Activated CD8-positive, alpha-beta T cell treated with anti-CD3 and anti-CD28 coated beads for 36 hours (primary cell): ENCODE data around the gene SLC66A3. TPM values are rescaled to one million over a fixed set of nuclear protein-coding genes. Genes with fewer than 3 reads are reported as not detected.

ENCODE experiments used
- ATAC-seq: fragments of 200-7000 bp; cut with Tn5 transposase; one replicate; pipeline ENCODE4 v1.10.0; 2021; ENCODE audit warnings: mild to moderate bottlenecking, moderate library complexity
- CTCF ChIA-PET: fragments of 350-600 bp; sonication (Branson Sonifier 250); formaldehyde crosslinking; loops from one replicate; lab custom pipeline; 2021; ENCODE audit warnings: antibody characterized with exemption; lab: Charles Lee
- POLR2A ChIA-PET: fragments of 350-600 bp; sonication (Branson Sonifier 250); formaldehyde crosslinking; loops from one replicate; lab custom pipeline; 2021; ENCODE audit warnings: antibody characterized with exemption; lab: Charles Lee
- DNase-seq: peaks from one replicate; pipeline ENCODE4 v3.0.0-alpha.2; 2020
- H3K27ac Mint-ChIP-seq: one replicate; pipeline ENCODE4 v1.8.0; 2021; ENCODE audit warnings: mild to moderate bottlenecking, mixed read lengths
- H3K27me3 Mint-ChIP-seq: one replicate; pipeline ENCODE4 v1.8.0; 2021; ENCODE audit warnings: mixed read lengths
- H3K36me3 Mint-ChIP-seq: one replicate; pipeline ENCODE4 v1.8.0; 2021; ENCODE audit warnings: low read depth, mixed read lengths
- H3K4me1 Mint-ChIP-seq: one replicate; pipeline ENCODE4 v1.8.0; 2021; ENCODE audit warnings: low read depth, mixed read lengths
- H3K4me3 Mint-ChIP-seq: one replicate; pipeline ENCODE4 v1.8.0; 2021; ENCODE audit warnings: mild to moderate bottlenecking, moderate library complexity, mixed read lengths
- H3K9me3 Mint-ChIP-seq: one replicate; pipeline ENCODE4 v1.8.0; 2021; ENCODE audit warnings: mixed read lengths
- CTCF ChIP-seq: fragments of 200-600 bp; IDR thresholded peaks from one replicate; pipeline ENCODE4 v1.8.0; 2022; ENCODE audit warnings: antibody characterized with exemption, mild to moderate bottlenecking
- intact Hi-C: fragments of 100-400 bp; cut with micrococcal nuclease; formaldehyde crosslinking; loops from one replicate; pipeline ENCODE4 v1.10.0; 2022
- total RNA-seq, 2 experiments: library from RNA; stranded (reverse); gene quantifications; one replicate each; pipeline ENCODE4 v1.2.3, GENCODE V29; 2021

Gene SLC66A3
- total RNA-seq, 2 experiments from 2014 or later = 10.4 to 10.6 TPM

GRCh38 chr2:11129598-11130449 is 25.4 kb upstream of the SLC66A3 start:
- H3K4me1 Mint-ChIP-seq = peaks cover 18% of the 10 kb centered on the region
- POLR2A ChIA-PET = interaction anchor here (0.6 kb wide), 1 partner anchor 10 kb away, joined by 3 read pairs; no protein-coding TSS in a partner anchor
- no peaks in the 10 kb centered on the region for H3K36me3 Mint-ChIP-seq
- H3K27ac Mint-ChIP-seq = peak overlapping the region; percentile 23
- peak; percentile 86 for ATAC-seq
- peak; percentile 41 for TF ChIP-seq CTCF
- no peaks in the 10 kb centered on the region for H3K9me3 Mint-ChIP-seq
- H3K27me3 Mint-ChIP-seq = no peaks in the 10 kb centered on the region
- intact Hi-C loops = loop anchor here (2.0 to 10.0 kb wide), 3 partner anchors 282 to 455 kb away; no protein-coding TSS in a partner anchor
- CTCF ChIA-PET = interaction anchor here (0.9 to 15.9 kb wide), 13 partner anchors 10 to 453 kb away, joined by 3 to 248 read pairs (median 4); partner anchors contain the start of gene SLC66A3
- peak overlapping the region; percentile 65 for H3K4me3 Mint-ChIP-seq
- DNase-seq = peak; percentile 77

- H3K27ac Mint-ChIP-seq = no peak overlapping the region
- CTCF ChIA-PET = interaction anchor here (0.7 to 15.9 kb wide), 28 partner anchors 11 to 550 kb away, joined by 3 to 248 read pairs (median 6); partner anchors contain the start of genes E2F6 and SLC66A3
- H3K9me3 Mint-ChIP-seq = no peaks in the 10 kb centered on the region
- H3K4me1 Mint-ChIP-seq = peaks cover 18% of the 10 kb centered on the region
- ATAC-seq (no peak), DNase-seq (no peak)
- POLR2A ChIA-PET = no interaction called here
- no peaks in the 10 kb centered on the region for H3K36me3 Mint-ChIP-seq
- TF ChIP-seq CTCF = no peak
- H3K4me3 Mint-ChIP-seq = peak overlapping the region; percentile 68
- no peaks in the 10 kb centered on the region for H3K27me3 Mint-ChIP-seq
- intact Hi-C loops = loop anchor here (5.0 to 10.0 kb wide), 2 partner anchors 281 to 313 kb away; no protein-coding TSS in a partner anchor
Measured at GRCh38 chr2:11131166-11131920, 23.9 kb upstream of the SLC66A3 start.

GRCh38 chr2:11132036-11132671 is 23.1 kb upstream of the SLC66A3 start:
- no peak for TF ChIP-seq CTCF
- ATAC-seq (no peak), DNase-seq (no peak)
- no peaks in the 10 kb centered on the region for H3K9me3 Mint-ChIP-seq
- POLR2A ChIA-PET = interaction anchor here (0.6 to 1.4 kb wide), 6 partner anchors 9 to 299 kb away, joined by 3 to 8 read pairs (median 3); no protein-coding TSS in a partner anchor
- CTCF ChIA-PET = interaction anchor here (0.6 to 15.9 kb wide), 63 partner anchors 8 to 549 kb away, joined by 3 to 248 read pairs (median 4); partner anchors contain the start of genes E2F6 and SLC66A3
- no peaks in the 10 kb centered on the region for H3K27me3 Mint-ChIP-seq
- H3K27ac Mint-ChIP-seq = peak overlapping the region; percentile 3
- H3K4me3 Mint-ChIP-seq = peak overlapping the region; percentile 68
- no peaks in the 10 kb centered on the region for H3K36me3 Mint-ChIP-seq
- intact Hi-C loops = loop anchor here (5.0 to 10.0 kb wide), 2 partner anchors 280 to 313 kb away; no protein-coding TSS in a partner anchor
- H3K4me1 Mint-ChIP-seq = peaks cover 18% of the 10 kb centered on the region

- Mint-ChIP-seq H3K9me3 (no peaks in the 10 kb centered on the region), H3K36me3 (no peaks in the 10 kb centered on the region), H3K27ac (peak overlapping the region; percentile 86), H3K27me3 (no peaks in the 10 kb centered on the region), H3K4me1 (peaks cover 18% of the 10 kb centered on the region), H3K4me3 (peak overlapping the region; percentile 68)
- intact Hi-C loops = loop anchor here (5.0 to 10.0 kb wide), 2 partner anchors 279 to 311 kb away; no protein-coding TSS in a partner anchor
- ATAC-seq (no peak), DNase-seq (no peak)
- CTCF ChIA-PET = interaction anchor here (0.6 to 15.9 kb wide), 57 partner anchors 8 to 675 kb away, joined by 3 to 248 read pairs (median 4); partner anchors contain the start of genes E2F6 and SLC66A3
- POLR2A ChIA-PET = interaction anchor here (0.6 to 1.4 kb wide), 8 partner anchors 9 to 453 kb away, joined by 3 to 8 read pairs (median 3); no protein-coding TSS in a partner anchor
- no peak for TF ChIP-seq CTCF
Measured at GRCh38 chr2:11133238-11133935, 21.9 kb upstream of the SLC66A3 start.
